Kidney (tissue), 14 donors: ENCODE data around the gene RANGAP1. TPM values are rescaled to one million over a fixed set of nuclear protein-coding genes. Genes with fewer than 3 reads are reported as not detected.

Experiments
- DNase-seq, 5 donors: peaks; one replicate each; pipeline ENCODE4 v3.0.0-alpha.2; 2013 to 2020
- FAIRE-seq: peaks from 2 replicates; lab custom pipeline; 2012; peaks lifted over from hg19 to GRCh38; lab: Jason Lieb, UNC
- H3K27ac ChIP-seq, 2 donors: one replicate each; pipeline ENCODE4 v1.7.0; 2013; ENCODE audit warnings: low read depth in 2 of 2, low read length in 2 of 2, inconsistent platforms in 1 of 2
- H3K27me3 ChIP-seq: one replicate; pipeline ENCODE4 v1.7.1; 2013; ENCODE audit warnings: low read length, inconsistent platforms; ENCODE audit not compliant: control insufficient read depth, insufficient read depth
- H3K36me3 ChIP-seq, 3 donors: one replicate each; pipeline versions ENCODE4 v1.7.0 to v1.7.1; 2013; ENCODE audit warnings: low read length in 3 of 3, control low read depth in 1 of 3, inconsistent platforms in 1 of 3; ENCODE audit not compliant: insufficient read depth in 3 of 3, control insufficient read depth in 2 of 3
- H3K4me1 ChIP-seq, 3 donors: one replicate each; pipeline versions ENCODE4 v1.7.0 to v1.7.1; 2013; ENCODE audit warnings: low read length in 3 of 3, inconsistent platforms in 1 of 3, low read depth in 1 of 3; ENCODE audit not compliant: control insufficient read depth in 2 of 3, insufficient read depth in 2 of 3
- H3K4me3 ChIP-seq, 3 donors: one replicate each; pipeline versions ENCODE4 v1.7.0 to v1.8.1; 2013; ENCODE audit warnings: low read length in 3 of 3, control low read depth in 1 of 3, inconsistent platforms in 1 of 3
- H3K9ac ChIP-seq, 3 donors: one replicate each; pipeline versions ENCODE4 v1.7.0 to v1.7.1; 2013; ENCODE audit warnings: low read length in 3 of 3, control low read depth in 1 of 3, inconsistent platforms in 1 of 3
- H3K9me3 ChIP-seq, 3 donors: one replicate each; pipeline versions ENCODE4 v1.7.0 to v1.7.1; 2013; ENCODE audit warnings: low read length in 3 of 3, control low read depth in 1 of 3, inconsistent platforms in 1 of 3; ENCODE audit not compliant: control insufficient read depth in 2 of 3, insufficient read depth in 1 of 3
- intact Hi-C: fragments of 100-400 bp; cut with DNase I; formaldehyde crosslinking; loops from one replicate; pipeline ENCODE4 v1.11.1; 2022
- polyA plus RNA-seq: library from polyadenylated mRNA; stranded (reverse); fragments of 350-450 nt; fragmentation: Illumina TruSeq; extraction: RNeasy Lipid Tissue Mini Kit (QIAGEN cat#74804); gene quantifications from one replicate; pipeline ENCODE4 v1.2.3, GENCODE V29; 2014; ENCODE audit warnings: low read depth, low replicate concordance; ENCODE audit not compliant: insufficient read depth
- total RNA-seq: library from RNA; stranded (reverse); fragmentation: NEBNext Ultra II Directional; extraction: Animal tissue kit (Norgen Biotek cat#: 25700); gene quantifications from one replicate; pipeline ENCODE4 v1.2.1, GENCODE V29; 2021
- TF ChIP-seq, protein P1 (sequence below): IDR thresholded peaks from 3 replicates; pipeline ENCODE4 v1.5.1; 2012; ENCODE audit warnings: mild to moderate bottlenecking, moderate library complexity, borderline replicate concordance; ENCODE audit not compliant: insufficient read depth; ENCODE audit errors: extremely low read depth
- donor health status: control.
- donor health status: control.
- donor health status: control.
- donor health status: control.
- donor health status: control.
- donor health status: DM: yes; HTN: yes; CAD: no.
- donor health status: Normal renal cell carcinoma (clear cell type).

Gene RANGAP1
- total and polyA plus RNA-seq, 2 donors from 2014 or later, result 38.8 to 40.8 TPM

- H3K4me3 ChIP-seq, result no peak overlapping the region
- H3K27me3 ChIP-seq, result no peaks in the 10 kb centered on the region
- H3K4me1 ChIP-seq, result no peaks in the 10 kb centered on the region
- peaks cover 0 to 15% (median 7%) of the 10 kb centered on the region in 3 donors for H3K36me3 ChIP-seq
- TF ChIP-seq, protein P1, sequence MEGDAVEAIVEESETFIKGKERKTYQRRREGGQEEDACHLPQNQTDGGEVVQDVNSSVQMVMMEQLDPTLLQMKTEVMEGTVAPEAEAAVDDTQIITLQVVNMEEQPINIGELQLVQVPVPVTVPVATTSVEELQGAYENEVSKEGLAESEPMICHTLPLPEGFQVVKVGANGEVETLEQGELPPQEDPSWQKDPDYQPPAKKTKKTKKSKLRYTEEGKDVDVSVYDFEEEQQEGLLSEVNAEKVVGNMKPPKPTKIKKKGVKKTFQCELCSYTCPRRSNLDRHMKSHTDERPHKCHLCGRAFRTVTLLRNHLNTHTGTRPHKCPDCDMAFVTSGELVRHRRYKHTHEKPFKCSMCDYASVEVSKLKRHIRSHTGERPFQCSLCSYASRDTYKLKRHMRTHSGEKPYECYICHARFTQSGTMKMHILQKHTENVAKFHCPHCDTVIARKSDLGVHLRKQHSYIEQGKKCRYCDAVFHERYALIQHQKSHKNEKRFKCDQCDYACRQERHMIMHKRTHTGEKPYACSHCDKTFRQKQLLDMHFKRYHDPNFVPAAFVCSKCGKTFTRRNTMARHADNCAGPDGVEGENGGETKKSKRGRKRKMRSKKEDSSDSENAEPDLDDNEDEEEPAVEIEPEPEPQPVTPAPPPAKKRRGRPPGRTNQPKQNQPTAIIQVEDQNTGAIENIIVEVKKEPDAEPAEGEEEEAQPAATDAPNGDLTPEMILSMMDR, result no peak
- FAIRE-seq (no peak), DNase-seq (no peak)
- intact Hi-C loops, result no loop called here
- H3K9me3 ChIP-seq, result no peaks in the 10 kb centered on the region
- H3K9ac ChIP-seq, result no peak overlapping the region
- H3K27ac ChIP-seq, result no peak overlapping the region
Measured at GRCh38 chr22:41229730-41230400, 56.1 kb downstream of the RANGAP1 start.

DNA sequence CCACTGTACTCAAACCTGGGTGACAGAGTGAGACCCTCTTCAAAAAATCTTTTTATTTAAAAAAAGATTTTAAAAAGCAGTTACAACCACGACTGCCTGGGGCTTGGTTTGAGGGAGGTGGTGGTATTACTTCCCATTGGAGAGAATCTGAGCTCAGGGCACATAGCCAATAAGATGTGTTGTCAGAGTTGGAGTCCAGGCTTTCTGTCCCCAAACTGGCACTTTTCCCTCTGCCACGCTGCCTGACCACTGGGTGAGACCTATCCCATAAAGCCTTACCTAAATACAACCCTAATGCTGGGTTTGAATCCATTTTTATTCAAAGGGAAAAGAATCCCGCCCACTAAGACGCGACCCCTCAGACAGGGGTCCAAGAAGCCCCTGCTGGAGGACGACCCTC is 56.8 kb downstream of the RANGAP1 start:
- H3K36me3 ChIP-seq, result peaks cover 0 to 18% (median 8%) of the 10 kb centered on the region in 3 donors
- H3K4me3 ChIP-seq, result no peak overlapping the region
- no peak overlapping the region for H3K9ac ChIP-seq
- no peak for FAIRE-seq
- no peaks in the 10 kb centered on the region for H3K27me3 ChIP-seq
- DNase-seq, result no peak
- intact Hi-C loops, result no loop called here
- no peaks in the 10 kb centered on the region for H3K4me1 ChIP-seq
- no peak overlapping the region for H3K27ac ChIP-seq
- TF ChIP-seq, protein P1, result no peak
- H3K9me3 ChIP-seq, result no peaks in the 10 kb centered on the region

DNA sequence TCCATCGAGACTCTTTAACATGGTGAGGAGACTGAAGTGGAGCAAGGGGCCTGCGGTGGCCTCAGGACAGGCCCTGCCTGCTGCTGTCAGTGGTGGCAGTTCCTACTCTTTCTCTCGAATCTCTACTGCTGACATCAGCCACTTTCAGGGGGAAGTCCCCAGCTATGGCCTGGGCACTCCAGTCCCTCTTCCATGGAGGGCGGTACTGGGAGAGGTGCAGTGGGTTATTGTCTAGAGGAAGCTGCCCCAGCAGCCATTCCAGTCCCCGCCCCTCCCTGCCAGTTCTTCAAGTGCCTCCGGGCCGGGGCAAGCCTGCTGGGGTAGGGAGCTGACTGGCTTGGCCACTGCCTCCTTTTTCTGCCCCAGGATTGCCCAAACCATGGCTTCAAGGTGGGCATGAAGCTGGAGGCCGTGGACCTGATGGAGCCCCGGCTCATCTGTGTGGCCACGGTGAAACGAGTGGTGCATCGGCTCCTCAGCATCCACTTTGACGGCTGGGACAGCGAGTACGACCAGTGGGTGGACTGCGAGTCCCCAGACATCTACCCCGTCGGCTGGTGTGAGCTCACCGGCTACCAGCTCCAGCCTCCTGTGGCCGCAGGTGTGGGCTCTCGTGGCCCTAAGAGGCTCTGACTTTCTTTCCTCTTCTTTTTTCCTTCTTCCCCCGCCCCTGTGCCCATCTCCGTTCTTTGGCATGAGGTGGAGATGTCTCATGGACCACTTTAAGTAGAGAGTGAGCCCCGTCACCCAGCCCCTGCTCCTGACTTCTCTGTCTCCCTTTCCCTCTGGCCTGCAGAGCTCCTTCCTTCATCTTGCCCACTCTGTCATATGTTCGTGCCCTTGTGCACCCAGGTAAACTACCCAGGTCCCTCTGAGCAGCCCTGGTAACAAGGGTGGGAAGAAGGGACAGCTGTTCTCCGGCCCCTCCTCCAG is 59.0 kb downstream of the RANGAP1 start:
- no peak for FAIRE-seq
- Histone ChIP-seq H3K27me3 (no peaks in the 10 kb centered on the region), H3K4me1 (peaks cover 0 to 5% (median 0%) of the 10 kb centered on the region in 3 donors), H3K36me3 (peaks cover 0 to 24% (median 11%) of the 10 kb centered on the region in 3 donors), H3K4me3 (no peak overlapping the region), H3K9ac (no peak overlapping the region), H3K9me3 (no peaks in the 10 kb centered on the region), H3K27ac (no peak overlapping the region)
- no peak for DNase-seq
- intact Hi-C loops, result no loop called here
- TF ChIP-seq, protein P1, result no peak
